HepG2 (cell line): ENCODE data around the gene CFAP92. TPM values are rescaled to one million over a fixed set of nuclear protein-coding genes. Genes with fewer than 3 reads are reported as not detected.
A peak's percentile ranks its signal among the peaks of the same experiment; 100 is the strongest.

Experiments used
- ARNT2 ChIP-seq: sonication (generic); formaldehyde crosslinking; IDR thresholded peaks from 2 replicates; pipeline ENCODE4 v1.8.0; 2022; ENCODE audit warnings: mild to moderate bottlenecking, low read depth, missing genetic modification reagents, moderate library complexity
- CCDC6 ChIP-seq: sonication (generic); formaldehyde crosslinking; IDR thresholded peaks from 2 replicates; pipeline ENCODE4 v1.8.1; 2022; ENCODE audit warnings: mild to moderate bottlenecking, missing genetic modification reagents, moderate library complexity
- CEBPB ChIP-seq: IDR thresholded peaks from 2 replicates; pipeline ENCODE4 v1.6.1; 2011; ENCODE audit warnings: low read depth, low read length, improper control_type of control experiment, borderline replicate concordance
- RAD21 ChIP-seq: fragments of 450-650 bp; formaldehyde crosslinking; IDR thresholded peaks from 2 replicates; pipeline ENCODE4 v1.5.0; 2020; ENCODE audit warnings: mild to moderate bottlenecking
- SKI ChIP-seq: fragments of 450-650 bp; IDR thresholded peaks from one replicate; pipeline ENCODE4 v1.6.1; 2018; ENCODE audit warnings: mild to moderate bottlenecking; ENCODE audit not compliant: partially characterized antibody
- SMAD1 ChIP-seq: sonication (generic); formaldehyde crosslinking; IDR thresholded peaks from 2 replicates; pipeline ENCODE4 v1.4.0; 2020; ENCODE audit warnings: missing genetic modification reagents, low read depth, mild to moderate bottlenecking, borderline replicate concordance
- ZNF138 ChIP-seq: sonication (generic); formaldehyde crosslinking; IDR thresholded peaks from 2 replicates; pipeline ENCODE4 v1.5.0; 2020; ENCODE audit warnings: mild to moderate bottlenecking, low read depth, missing genetic modification reagents
- ZNF263 ChIP-seq: sonication (generic); formaldehyde crosslinking; IDR thresholded peaks from 2 replicates; pipeline ENCODE4 v1.4.0; 2020; ENCODE audit warnings: missing genetic modification reagents
- polyA plus RNA-seq, 8 experiments: library from polyadenylated mRNA; depleted of rRNA in 3 of 8; stranded (reverse) in 7 of 8; unstranded in 1 of 8; fragments of >200 nt; fragmentation: Illumina TruSeq in 4 of 8; extraction: Trizol in 4 of 8; gene quantifications; 2 replicates each; pipeline versions ENCODE4 v1.2.1 to v1.2.3, GENCODE V29; 2011 to 2016; ENCODE audit warnings: low read depth in 4 of 8, missing spikeins in 1 of 8, mixed read lengths in 1 of 8; ENCODE audit not compliant: insufficient read depth in 1 of 8
- total RNA-seq, 5 experiments: library from RNA; depleted of rRNA; stranded (reverse); fragments of >200 nt; fragmentation: Illumina TruSeq; extraction: Trizol; gene quantifications; 2 replicates each; pipeline ENCODE4 v1.2.3, GENCODE V29; 2016; ENCODE audit warnings: low read depth in 1 of 5
- TF ChIP-seq, protein P1 (sequence below): sonication (generic); formaldehyde crosslinking; IDR thresholded peaks from 2 replicates; pipeline ENCODE4 v1.4.0; 2020; ENCODE audit warnings: missing genetic modification reagents
- TF ChIP-seq, protein P2 (sequence below): sonication (generic); formaldehyde crosslinking; IDR thresholded peaks from 2 replicates; pipeline ENCODE4 v1.4.0; 2020; ENCODE audit warnings: mild to moderate bottlenecking, missing genetic modification reagents
- TF ChIP-seq, protein P3 (sequence below): sonication (generic); formaldehyde crosslinking; IDR thresholded peaks from 2 replicates; pipeline ENCODE4 v1.4.0; 2020; ENCODE audit warnings: missing genetic modification reagents

Gene CFAP92
- total and polyA plus RNA-seq, 2 of the 13 experiments (the other 11 are each of a cell fraction or from before 2014, with no cell fraction given) = 0.18 to 0.46 TPM

DNA sequence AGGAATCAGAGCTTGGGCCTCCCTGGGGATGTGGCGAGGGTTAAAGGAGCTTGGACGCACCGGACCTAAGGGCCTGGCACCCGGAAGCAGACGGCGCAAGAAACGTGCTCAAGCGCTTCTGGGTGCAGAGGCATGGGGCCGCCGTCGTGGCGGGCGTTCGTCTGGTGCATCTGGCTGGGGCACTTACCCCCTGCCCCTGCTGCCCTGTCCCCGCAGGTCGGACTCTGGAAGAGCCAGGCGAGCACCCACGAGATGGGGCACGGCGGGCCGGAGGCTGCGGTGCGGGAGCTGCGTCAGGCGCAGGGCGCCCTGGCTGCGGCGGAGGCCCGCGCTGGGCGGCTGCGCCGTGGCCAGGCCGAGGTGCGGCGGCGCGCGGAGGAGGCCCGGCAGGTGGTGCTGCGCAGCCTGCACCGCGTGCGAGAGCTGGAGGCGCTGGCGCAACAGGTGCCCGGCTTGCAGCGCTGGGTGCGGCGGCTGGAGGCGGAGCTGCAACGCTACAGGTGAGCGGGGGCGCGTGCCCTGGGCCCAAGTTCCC, 9.8 kb upstream of the CFAP92 start (continued):
- TF ChIP-seq, protein P1, sequence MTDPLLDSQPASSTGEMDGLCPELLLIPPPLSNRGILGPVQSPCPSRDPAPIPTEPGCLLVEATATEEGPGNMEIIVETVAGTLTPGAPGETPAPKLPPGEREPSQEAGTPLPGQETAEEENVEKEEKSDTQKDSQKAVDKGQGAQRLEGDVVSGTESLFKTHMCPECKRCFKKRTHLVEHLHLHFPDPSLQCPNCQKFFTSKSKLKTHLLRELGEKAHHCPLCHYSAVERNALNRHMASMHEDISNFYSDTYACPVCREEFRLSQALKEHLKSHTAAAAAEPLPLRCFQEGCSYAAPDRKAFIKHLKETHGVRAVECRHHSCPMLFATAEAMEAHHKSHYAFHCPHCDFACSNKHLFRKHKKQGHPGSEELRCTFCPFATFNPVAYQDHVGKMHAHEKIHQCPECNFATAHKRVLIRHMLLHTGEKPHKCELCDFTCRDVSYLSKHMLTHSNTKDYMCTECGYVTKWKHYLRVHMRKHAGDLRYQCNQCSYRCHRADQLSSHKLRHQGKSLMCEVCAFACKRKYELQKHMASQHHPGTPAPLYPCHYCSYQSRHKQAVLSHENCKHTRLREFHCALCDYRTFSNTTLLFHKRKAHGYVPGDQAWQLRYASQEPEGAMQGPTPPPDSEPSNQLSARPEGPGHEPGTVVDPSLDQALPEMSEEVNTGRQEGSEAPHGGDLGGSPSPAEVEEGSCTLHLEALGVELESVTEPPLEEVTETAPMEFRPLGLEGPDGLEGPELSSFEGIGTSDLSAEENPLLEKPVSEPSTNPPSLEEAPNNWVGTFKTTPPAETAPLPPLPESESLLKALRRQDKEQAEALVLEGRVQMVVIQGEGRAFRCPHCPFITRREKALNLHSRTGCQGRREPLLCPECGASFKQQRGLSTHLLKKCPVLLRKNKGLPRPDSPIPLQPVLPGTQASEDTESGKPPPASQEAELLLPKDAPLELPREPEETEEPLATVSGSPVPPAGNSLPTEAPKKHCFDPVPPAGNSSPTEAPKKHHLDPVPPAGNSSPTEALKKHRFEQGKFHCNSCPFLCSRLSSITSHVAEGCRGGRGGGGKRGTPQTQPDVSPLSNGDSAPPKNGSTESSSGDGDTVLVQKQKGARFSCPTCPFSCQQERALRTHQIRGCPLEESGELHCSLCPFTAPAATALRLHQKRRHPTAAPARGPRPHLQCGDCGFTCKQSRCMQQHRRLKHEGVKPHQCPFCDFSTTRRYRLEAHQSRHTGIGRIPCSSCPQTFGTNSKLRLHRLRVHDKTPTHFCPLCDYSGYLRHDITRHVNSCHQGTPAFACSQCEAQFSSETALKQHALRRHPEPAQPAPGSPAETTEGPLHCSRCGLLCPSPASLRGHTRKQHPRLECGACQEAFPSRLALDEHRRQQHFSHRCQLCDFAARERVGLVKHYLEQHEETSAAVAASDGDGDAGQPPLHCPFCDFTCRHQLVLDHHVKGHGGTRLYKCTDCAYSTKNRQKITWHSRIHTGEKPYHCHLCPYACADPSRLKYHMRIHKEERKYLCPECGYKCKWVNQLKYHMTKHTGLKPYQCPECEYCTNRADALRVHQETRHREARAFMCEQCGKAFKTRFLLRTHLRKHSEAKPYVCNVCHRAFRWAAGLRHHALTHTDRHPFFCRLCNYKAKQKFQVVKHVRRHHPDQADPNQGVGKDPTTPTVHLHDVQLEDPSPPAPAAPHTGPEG = 0 out of 2 replicates have a peak, but pooled peaks have one; percentile 38
- peak; percentile 81 for TF ChIP-seq RAD21 (CRISPR knock-in tag)
- TF ChIP-seq CEBPB = peak; percentile 76; the same call in 1 of the 2 replicates
- peak; percentile 75 for TF ChIP-seq CCDC6 (CRISPR knock-in tag)
- TF ChIP-seq SMAD1 (CRISPR knock-in tag) = no peak
- TF ChIP-seq ARNT2 (CRISPR knock-in tag) = 0 out of 2 replicates have a peak, but pooled peaks have one; percentile 64
- peak; percentile 22; the same call in 1 of the 2 replicates for TF ChIP-seq ZNF138 (CRISPR knock-in tag)
- no peak for TF ChIP-seq SKI
- TF ChIP-seq ZNF263 (CRISPR knock-in tag) = peak; percentile 31; the same call in 1 of the 2 replicates
- TF ChIP-seq, protein P2, sequence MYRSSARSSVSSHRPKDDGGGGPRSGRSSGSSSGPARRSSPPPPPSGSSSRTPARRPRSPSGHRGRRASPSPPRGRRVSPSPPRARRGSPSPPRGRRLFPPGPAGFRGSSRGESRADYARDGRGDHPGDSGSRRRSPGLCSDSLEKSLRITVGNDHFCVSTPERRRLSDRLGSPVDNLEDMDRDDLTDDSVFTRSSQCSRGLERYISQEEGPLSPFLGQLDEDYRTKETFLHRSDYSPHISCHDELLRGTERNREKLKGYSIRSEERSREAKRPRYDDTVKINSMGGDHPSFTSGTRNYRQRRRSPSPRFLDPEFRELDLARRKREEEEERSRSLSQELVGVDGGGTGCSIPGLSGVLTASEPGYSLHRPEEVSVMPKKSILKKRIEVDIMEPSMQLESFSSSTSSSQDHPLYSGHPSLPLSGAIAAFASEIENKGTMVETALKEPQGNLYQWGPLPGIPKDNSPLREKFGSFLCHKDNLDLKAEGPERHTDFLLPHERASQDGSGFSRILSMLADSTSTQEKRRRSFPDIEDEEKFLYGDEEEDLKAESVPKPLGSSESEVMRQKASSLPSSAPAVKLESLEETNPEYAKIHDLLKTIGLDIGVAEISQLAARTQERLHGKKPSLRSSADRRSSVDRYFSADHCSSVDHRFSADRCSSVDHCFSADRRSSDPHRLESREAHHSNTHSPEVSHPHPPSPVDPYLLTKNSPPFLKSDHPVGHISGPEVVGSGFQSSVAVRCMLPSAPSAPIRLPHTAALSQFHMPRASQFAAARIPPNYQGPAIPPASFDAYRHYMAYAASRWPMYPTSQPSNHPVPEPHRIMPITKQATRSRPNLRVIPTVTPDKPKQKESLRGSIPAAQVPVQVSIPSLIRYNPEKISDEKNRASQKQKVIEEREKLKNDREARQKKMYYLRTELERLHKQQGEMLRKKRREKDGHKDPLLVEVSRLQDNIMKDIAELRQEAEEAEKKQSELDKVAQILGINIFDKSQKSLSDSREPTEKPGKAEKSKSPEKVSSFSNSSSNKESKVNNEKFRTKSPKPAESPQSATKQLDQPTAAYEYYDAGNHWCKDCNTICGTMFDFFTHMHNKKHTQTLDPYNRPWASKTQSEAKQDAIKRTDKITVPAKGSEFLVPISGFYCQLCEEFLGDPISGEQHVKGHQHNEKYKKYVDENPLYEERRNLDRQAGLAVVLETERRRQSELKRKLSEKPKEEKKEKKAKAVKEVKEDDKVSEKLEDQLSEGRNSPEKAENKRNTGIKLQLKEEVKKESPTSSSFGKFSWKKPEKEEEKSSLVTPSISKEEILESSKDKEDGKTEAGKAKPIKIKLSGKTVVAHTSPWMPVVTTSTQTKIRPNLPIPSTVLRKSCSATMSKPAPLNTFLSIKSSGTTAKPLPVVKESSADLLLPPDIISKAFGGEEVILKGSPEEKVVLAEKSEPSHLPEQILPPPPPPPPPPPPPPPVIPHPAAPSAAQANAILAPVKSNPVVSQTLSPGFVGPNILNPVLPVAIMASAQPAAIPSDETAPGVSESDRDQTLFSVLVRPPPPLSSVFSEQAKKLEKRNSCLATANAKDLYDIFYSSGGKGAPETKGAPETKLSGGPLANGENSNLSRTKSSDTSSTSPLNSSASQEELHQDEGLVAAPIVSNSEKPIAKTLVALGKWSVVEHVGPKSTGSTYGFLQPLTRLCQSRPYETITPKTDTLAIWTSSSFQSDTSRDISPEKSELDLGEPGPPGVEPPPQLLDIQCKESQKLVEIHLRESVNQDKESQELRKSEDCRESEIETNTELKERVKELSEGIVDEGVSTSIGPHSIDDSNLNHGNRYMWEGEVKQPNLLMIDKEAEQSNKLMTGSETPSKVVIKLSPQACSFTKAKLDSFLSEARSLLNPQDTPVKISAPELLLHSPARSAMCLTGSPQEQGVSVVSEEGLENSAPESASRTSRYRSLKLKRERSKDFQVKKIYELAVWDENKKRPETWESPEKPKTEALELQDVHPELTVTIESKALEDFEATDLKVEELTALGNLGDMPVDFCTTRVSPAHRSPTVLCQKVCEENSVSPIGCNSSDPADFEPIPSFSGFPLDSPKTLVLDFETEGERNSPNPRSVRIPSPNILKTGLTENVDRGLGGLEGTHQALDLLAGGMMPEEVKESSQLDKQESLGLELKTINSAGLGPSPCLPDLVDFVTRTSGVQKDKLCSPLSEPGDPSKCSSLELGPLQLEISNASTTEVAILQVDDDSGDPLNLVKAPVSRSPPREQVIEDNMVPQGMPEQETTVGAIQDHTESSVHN (CRISPR knock-in tag) = no peak
- TF ChIP-seq, protein P3, sequence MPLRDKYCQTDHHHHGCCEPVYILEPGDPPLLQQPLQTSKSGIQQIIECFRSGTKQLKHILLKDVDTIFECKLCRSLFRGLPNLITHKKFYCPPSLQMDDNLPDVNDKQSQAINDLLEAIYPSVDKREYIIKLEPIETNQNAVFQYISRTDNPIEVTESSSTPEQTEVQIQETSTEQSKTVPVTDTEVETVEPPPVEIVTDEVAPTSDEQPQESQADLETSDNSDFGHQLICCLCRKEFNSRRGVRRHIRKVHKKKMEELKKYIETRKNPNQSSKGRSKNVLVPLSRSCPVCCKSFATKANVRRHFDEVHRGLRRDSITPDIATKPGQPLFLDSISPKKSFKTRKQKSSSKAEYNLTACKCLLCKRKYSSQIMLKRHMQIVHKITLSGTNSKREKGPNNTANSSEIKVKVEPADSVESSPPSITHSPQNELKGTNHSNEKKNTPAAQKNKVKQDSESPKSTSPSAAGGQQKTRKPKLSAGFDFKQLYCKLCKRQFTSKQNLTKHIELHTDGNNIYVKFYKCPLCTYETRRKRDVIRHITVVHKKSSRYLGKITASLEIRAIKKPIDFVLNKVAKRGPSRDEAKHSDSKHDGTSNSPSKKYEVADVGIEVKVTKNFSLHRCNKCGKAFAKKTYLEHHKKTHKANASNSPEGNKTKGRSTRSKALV = peak; percentile 85; the same call in 1 of the 2 replicates
